ENCODE results near the gene EFCAB5.
"Not testable (repeated sequence)": the region's sequence is repeated elsewhere in the genome, so short reads cannot be mapped to it uniquely, and the experiment has no call there.

Gene EFCAB5

GRCh38 chr17:29935909-29936308, 5.5 kb upstream of the EFCAB5 start:
- H3K9ac ChIP-seq (ENCODE audit: low read depth in 1 of 2, low read length in 2 of 2); H3K36me3 ChIP-seq (ENCODE audit: control insufficient read depth in 1 of 2, insufficient read depth in 2 of 2, low read length in 2 of 2); H3K4me3 ChIP-seq (ENCODE audit: low read depth in 1 of 2, low read length in 2 of 2); H3K9me3 ChIP-seq (ENCODE audit: control insufficient read depth in 1 of 2, low read length in 2 of 2); H3K27me3 ChIP-seq (ENCODE audit: control insufficient read depth in 1 of 2, insufficient read depth in 2 of 2, low read length in 2 of 2); H3K27ac ChIP-seq (ENCODE audit: low read depth, low read length): not testable (repeated sequence)
- H3K4me1 ChIP-seq (ENCODE audit: control insufficient read depth in 1 of 2, insufficient read depth in 2 of 2, low read length in 2 of 2) = peaks cover 9 to 10% of the 10 kb centered on the region in 2 donors

DNA sequence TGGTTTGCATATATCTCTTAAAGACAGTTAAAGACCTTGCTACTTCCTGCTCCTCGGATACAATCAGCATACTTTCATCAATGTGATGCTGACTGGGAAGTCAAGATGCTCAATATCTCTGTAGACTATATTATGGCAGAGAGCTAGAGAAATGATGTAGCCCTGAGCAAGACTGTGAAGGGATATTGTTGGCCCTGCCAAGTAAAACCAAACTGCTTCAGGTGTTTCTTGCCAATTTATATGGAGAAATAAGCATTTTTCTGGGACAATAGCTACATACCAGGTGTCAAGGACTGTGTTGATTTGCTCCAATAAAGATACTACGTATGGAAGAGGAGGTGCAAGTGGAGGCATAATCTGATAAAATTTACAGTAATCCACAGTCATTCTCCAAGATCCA, 4.7 kb upstream of the EFCAB5 start:
- no peaks in the 10 kb centered on the region for H3K27me3 ChIP-seq (ENCODE audit: control insufficient read depth in 1 of 2, insufficient read depth in 2 of 2, low read length in 2 of 2)
- H3K27ac ChIP-seq (ENCODE audit: low read depth, low read length) = no peak overlapping the region
- peaks cover 1 to 2% of the 10 kb centered on the region in 2 donors for H3K4me1 ChIP-seq (ENCODE audit: control insufficient read depth in 1 of 2, insufficient read depth in 2 of 2, low read length in 2 of 2)
- no peak overlapping the region for H3K9ac ChIP-seq (ENCODE audit: low read depth in 1 of 2, low read length in 2 of 2)
- H3K36me3 ChIP-seq (ENCODE audit: control insufficient read depth in 1 of 2, insufficient read depth in 2 of 2, low read length in 2 of 2) = no peaks in the 10 kb centered on the region
- H3K9me3 ChIP-seq (ENCODE audit: control insufficient read depth in 1 of 2, low read length in 2 of 2) = no peaks in the 10 kb centered on the region
- no peak overlapping the region for H3K4me3 ChIP-seq (ENCODE audit: low read depth in 1 of 2, low read length in 2 of 2)

- H3K9ac ChIP-seq (ENCODE audit: low read depth in 1 of 2, low read length in 2 of 2) = no peak overlapping the region
- H3K27me3 ChIP-seq (ENCODE audit: control insufficient read depth in 1 of 2, insufficient read depth in 2 of 2, low read length in 2 of 2) = no peaks in the 10 kb centered on the region
- H3K36me3 ChIP-seq (ENCODE audit: control insufficient read depth in 1 of 2, insufficient read depth in 2 of 2, low read length in 2 of 2) = no peaks in the 10 kb centered on the region
- no peak overlapping the region for H3K27ac ChIP-seq (ENCODE audit: low read depth, low read length)
- no peaks in the 10 kb centered on the region for H3K4me1 ChIP-seq (ENCODE audit: control insufficient read depth in 1 of 2, insufficient read depth in 2 of 2, low read length in 2 of 2)
- no peak overlapping the region for H3K4me3 ChIP-seq (ENCODE audit: low read depth in 1 of 2, low read length in 2 of 2)
- no peaks in the 10 kb centered on the region for H3K9me3 ChIP-seq (ENCODE audit: control insufficient read depth in 1 of 2, low read length in 2 of 2)
These were observed 3.8 kb downstream of the EFCAB5 start for GRCh38 chr17:29945281-29945680.

- no peaks in the 10 kb centered on the region for H3K9me3 ChIP-seq (ENCODE audit: control insufficient read depth in 1 of 2, low read length in 2 of 2)
- H3K36me3 ChIP-seq (ENCODE audit: control insufficient read depth in 1 of 2, insufficient read depth in 2 of 2, low read length in 2 of 2) = no peaks in the 10 kb centered on the region
- H3K4me1 ChIP-seq (ENCODE audit: control insufficient read depth in 1 of 2, insufficient read depth in 2 of 2, low read length in 2 of 2) = no peaks in the 10 kb centered on the region
- no peak overlapping the region for H3K27ac ChIP-seq (ENCODE audit: low read depth, low read length)
- H3K27me3 ChIP-seq (ENCODE audit: control insufficient read depth in 1 of 2, insufficient read depth in 2 of 2, low read length in 2 of 2) = no peaks in the 10 kb centered on the region
- no peak overlapping the region for H3K9ac ChIP-seq (ENCODE audit: low read depth in 1 of 2, low read length in 2 of 2)
- H3K4me3 ChIP-seq (ENCODE audit: low read depth in 1 of 2, low read length in 2 of 2) = no peak overlapping the region
These were observed 7.2 kb downstream of the EFCAB5 start for GRCh38 chr17:29948448-29949215.

DNA sequence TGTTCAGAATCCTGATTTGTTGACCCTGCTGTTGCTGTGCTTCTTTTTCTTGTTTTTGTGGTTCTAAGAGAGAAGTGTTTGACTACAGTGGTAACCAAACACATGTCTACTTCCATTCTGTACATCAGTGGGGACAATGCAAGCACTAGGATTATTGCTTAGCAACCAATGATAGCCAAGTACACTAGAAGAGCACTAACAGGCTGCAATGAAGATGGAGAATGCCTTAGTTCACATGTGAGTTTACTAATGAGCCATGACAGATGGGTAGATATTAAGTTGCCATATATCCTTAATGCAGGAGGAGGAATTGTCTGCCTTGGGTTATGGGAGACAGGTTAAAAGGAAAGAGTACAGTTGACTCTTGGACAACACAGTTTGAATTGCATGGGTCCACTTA, 8.3 kb downstream of the EFCAB5 start:
- H3K4me3 ChIP-seq (ENCODE audit: low read depth in 1 of 2, low read length in 2 of 2) = no peak overlapping the region
- peaks cover 4 to 6% of the 10 kb centered on the region in 2 donors for H3K9me3 ChIP-seq (ENCODE audit: control insufficient read depth in 1 of 2, low read length in 2 of 2)
- no peak overlapping the region for H3K9ac ChIP-seq (ENCODE audit: low read depth in 1 of 2, low read length in 2 of 2)
- no peaks in the 10 kb centered on the region for H3K27me3 ChIP-seq (ENCODE audit: control insufficient read depth in 1 of 2, insufficient read depth in 2 of 2, low read length in 2 of 2)
- no peaks in the 10 kb centered on the region for H3K36me3 ChIP-seq (ENCODE audit: control insufficient read depth in 1 of 2, insufficient read depth in 2 of 2, low read length in 2 of 2)
- no peaks in the 10 kb centered on the region for H3K4me1 ChIP-seq (ENCODE audit: control insufficient read depth in 1 of 2, insufficient read depth in 2 of 2, low read length in 2 of 2)
- H3K27ac ChIP-seq (ENCODE audit: low read depth, low read length) = no peak overlapping the region

GRCh38 chr17:29954405-29954804, 13.0 kb downstream of the EFCAB5 start:
- no peak overlapping the region for H3K27ac ChIP-seq (ENCODE audit: low read depth, low read length)
- H3K4me1 ChIP-seq (ENCODE audit: control insufficient read depth in 1 of 2, insufficient read depth in 2 of 2, low read length in 2 of 2) = no peaks in the 10 kb centered on the region
- H3K36me3 ChIP-seq (ENCODE audit: control insufficient read depth in 1 of 2, insufficient read depth in 2 of 2, low read length in 2 of 2) = no peaks in the 10 kb centered on the region
- H3K27me3 ChIP-seq (ENCODE audit: control insufficient read depth in 1 of 2, insufficient read depth in 2 of 2, low read length in 2 of 2) = no peaks in the 10 kb centered on the region
- H3K9me3 ChIP-seq (ENCODE audit: control insufficient read depth in 1 of 2, low read length in 2 of 2) = peaks cover 5 to 7% of the 10 kb centered on the region in 2 donors
- no peak overlapping the region for H3K9ac ChIP-seq (ENCODE audit: low read depth in 1 of 2, low read length in 2 of 2)
- H3K4me3 ChIP-seq (ENCODE audit: low read depth in 1 of 2, low read length in 2 of 2) = no peak overlapping the region

- Histone ChIP-seq H3K9ac (ENCODE audit: low read depth in 1 of 2, low read length in 2 of 2) (no peak overlapping the region), H3K4me3 (ENCODE audit: low read depth in 1 of 2, low read length in 2 of 2) (no peak overlapping the region), H3K27me3 (ENCODE audit: control insufficient read depth in 1 of 2, insufficient read depth in 2 of 2, low read length in 2 of 2) (no peaks in the 10 kb centered on the region), H3K4me1 (ENCODE audit: control insufficient read depth in 1 of 2, insufficient read depth in 2 of 2, low read length in 2 of 2) (no peaks in the 10 kb centered on the region), H3K36me3 (ENCODE audit: control insufficient read depth in 1 of 2, insufficient read depth in 2 of 2, low read length in 2 of 2) (no peaks in the 10 kb centered on the region), H3K27ac (ENCODE audit: low read depth, low read length) (no peak overlapping the region), H3K9me3 (ENCODE audit: control insufficient read depth in 1 of 2, low read length in 2 of 2) (peaks cover 5 to 7% of the 10 kb centered on the region in 2 donors)
These were observed 14.8 kb downstream of the EFCAB5 start for GRCh38 chr17:29956225-29956624.

- not testable (repeated sequence) for H3K9ac ChIP-seq (ENCODE audit: low read depth in 1 of 2, low read length in 2 of 2); H3K36me3 ChIP-seq (ENCODE audit: control insufficient read depth in 1 of 2, insufficient read depth in 2 of 2, low read length in 2 of 2); H3K27me3 ChIP-seq (ENCODE audit: control insufficient read depth in 1 of 2, insufficient read depth in 2 of 2, low read length in 2 of 2); H3K4me3 ChIP-seq (ENCODE audit: low read depth in 1 of 2, low read length in 2 of 2); H3K9me3 ChIP-seq (ENCODE audit: control insufficient read depth in 1 of 2, low read length in 2 of 2); H3K4me1 ChIP-seq (ENCODE audit: control insufficient read depth in 1 of 2, insufficient read depth in 2 of 2, low read length in 2 of 2); H3K27ac ChIP-seq (ENCODE audit: low read depth, low read length)
These were observed 16.1 kb downstream of the EFCAB5 start for GRCh38 chr17:29957488-29957887.

- Histone ChIP-seq H3K9ac (ENCODE audit: low read depth in 1 of 2, low read length in 2 of 2) (no peak overlapping the region), H3K9me3 (ENCODE audit: control insufficient read depth in 1 of 2, low read length in 2 of 2) (peaks cover 5 to 6% of the 10 kb centered on the region in 2 donors), H3K27me3 (ENCODE audit: control insufficient read depth in 1 of 2, insufficient read depth in 2 of 2, low read length in 2 of 2) (no peaks in the 10 kb centered on the region), H3K36me3 (ENCODE audit: control insufficient read depth in 1 of 2, insufficient read depth in 2 of 2, low read length in 2 of 2) (no peaks in the 10 kb centered on the region), H3K27ac (ENCODE audit: low read depth, low read length) (no peak overlapping the region), H3K4me1 (ENCODE audit: control insufficient read depth in 1 of 2, insufficient read depth in 2 of 2, low read length in 2 of 2) (no peaks in the 10 kb centered on the region), H3K4me3 (ENCODE audit: low read depth in 1 of 2, low read length in 2 of 2) (no peak overlapping the region)
These were observed 17.7 kb downstream of the EFCAB5 start for GRCh38 chr17:29958947-29959657.

DNA sequence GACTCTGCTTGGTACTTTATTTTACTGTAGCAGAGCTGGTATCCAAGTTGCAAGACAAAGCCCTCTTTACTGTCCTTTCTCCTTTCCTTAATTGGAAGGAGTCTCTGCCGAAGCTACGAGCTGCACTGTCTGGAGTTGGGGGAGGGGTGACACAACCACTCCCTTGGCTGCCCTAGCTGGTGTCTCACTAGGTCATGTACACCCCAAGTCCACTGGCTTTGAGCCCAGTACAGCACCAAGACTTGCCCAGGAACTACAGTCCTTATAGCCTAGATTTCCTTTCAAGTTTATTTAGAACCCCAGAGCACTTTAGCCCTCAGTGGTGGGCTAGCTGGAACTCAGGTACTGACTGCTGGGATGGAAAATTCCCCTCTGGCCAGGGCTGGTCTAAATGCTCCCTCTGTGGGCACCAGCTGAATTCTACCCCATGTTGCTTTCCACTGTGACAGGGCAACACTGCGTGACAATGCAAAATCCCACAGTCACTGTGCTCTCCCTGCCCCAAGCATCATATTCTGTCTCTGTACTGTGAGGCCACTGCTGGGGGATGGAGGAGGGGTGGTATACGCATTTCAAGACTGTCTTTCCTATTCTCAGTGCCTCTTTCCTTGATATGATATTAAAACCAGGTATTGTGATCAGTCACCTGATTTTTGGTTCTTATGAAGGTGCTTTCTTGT, 18.4 kb downstream of the EFCAB5 start:
- Histone ChIP-seq H3K9ac (ENCODE audit: low read depth in 1 of 2, low read length in 2 of 2) (no peak overlapping the region), H3K36me3 (ENCODE audit: control insufficient read depth in 1 of 2, insufficient read depth in 2 of 2, low read length in 2 of 2) (no peaks in the 10 kb centered on the region), H3K27ac (ENCODE audit: low read depth, low read length) (no peak overlapping the region), H3K4me3 (ENCODE audit: low read depth in 1 of 2, low read length in 2 of 2) (no peak overlapping the region), H3K27me3 (ENCODE audit: control insufficient read depth in 1 of 2, insufficient read depth in 2 of 2, low read length in 2 of 2) (no peaks in the 10 kb centered on the region), H3K9me3 (ENCODE audit: control insufficient read depth in 1 of 2, low read length in 2 of 2) (peaks cover 0 to under 1% of the 10 kb centered on the region in 2 donors), H3K4me1 (ENCODE audit: control insufficient read depth in 1 of 2, insufficient read depth in 2 of 2, low read length in 2 of 2) (no peaks in the 10 kb centered on the region)

Measured in duodenal mucosa (tissue), 2 donors.